ENCODE measurements around the gene SLC34A3.

The SLC34A3 gene

DNA sequence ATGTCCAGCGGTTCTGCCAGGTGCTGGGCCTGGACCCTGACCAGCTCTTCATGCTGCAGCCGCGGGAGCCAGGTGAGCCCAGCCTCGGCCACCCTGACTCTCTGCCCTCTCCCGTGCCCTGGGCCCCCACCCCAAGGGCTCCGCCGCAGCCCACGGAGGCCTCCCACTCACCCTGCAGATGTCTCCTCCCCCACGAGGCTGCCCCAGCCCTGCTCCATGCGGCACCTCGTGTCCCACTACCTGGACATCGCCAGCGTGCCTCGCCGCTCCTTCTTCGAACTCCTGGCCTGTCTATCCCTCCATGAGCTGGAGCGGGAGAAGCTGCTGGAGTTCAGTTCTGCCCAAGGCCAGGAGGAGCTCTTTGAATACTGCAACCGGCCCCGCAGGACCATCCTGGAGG lies 16.1 kb upstream of the SLC34A3 start:
- H3K4me2 ChIP-seq, result no peak overlapping the region

GRCh38 chr9:137215196-137215986 lies 15.3 kb upstream of the SLC34A3 start:
- TF ChIP-seq CTCF (conservative IDR thresholded peaks at IDR 0.05; ENCODE audit: low read depth, low read length), result no peak
- Histone ChIP-seq H3K4me1 (ENCODE audit: low read depth, poor library complexity, severe bottlenecking) (no peaks in the 10 kb centered on the region), H3K79me2 (ENCODE audit: insufficient read depth, low read depth) (no peaks in the 10 kb centered on the region), H3K4me2 (no peak overlapping the region), H3K27ac (no peak overlapping the region), H3K9ac (no peak overlapping the region), H3K36me3 (ENCODE audit: insufficient read depth) (no peaks in the 10 kb centered on the region), H2AFZ (ENCODE audit: low read depth) (no peak overlapping the region), H3K27me3 (ENCODE audit: insufficient read depth, low read depth) (no peaks in the 10 kb centered on the region), H4K20me1 (ENCODE audit: insufficient read depth) (no peaks in the 10 kb centered on the region), H3K4me3 (IDR thresholded peaks at IDR 0.05; ENCODE audit: insufficient read depth, low read depth, low read length) (no peak overlapping the region)

More for the DNA sequence above, 16.1 kb upstream of the SLC34A3 start:
- no peak for TF ChIP-seq CTCF (conservative IDR thresholded peaks at IDR 0.05; ENCODE audit: low read depth, low read length)
- no peak overlapping the region for H2AFZ ChIP-seq (ENCODE audit: low read depth)
- H3K27ac ChIP-seq, result no peak overlapping the region
- no peaks in the 10 kb centered on the region for H3K27me3 ChIP-seq (ENCODE audit: insufficient read depth, low read depth)
- no peaks in the 10 kb centered on the region for H3K4me1 ChIP-seq (ENCODE audit: low read depth, poor library complexity, severe bottlenecking)
- H3K36me3 ChIP-seq (ENCODE audit: insufficient read depth), result no peaks in the 10 kb centered on the region
- H3K79me2 ChIP-seq (ENCODE audit: insufficient read depth, low read depth), result no peaks in the 10 kb centered on the region
- H3K4me3 ChIP-seq (IDR thresholded peaks at IDR 0.05; ENCODE audit: insufficient read depth, low read depth, low read length), result no peak overlapping the region
- no peaks in the 10 kb centered on the region for H4K20me1 ChIP-seq (ENCODE audit: insufficient read depth)
- no peak overlapping the region for H3K9ac ChIP-seq

- H4K20me1 ChIP-seq (ENCODE audit: insufficient read depth), result no peaks in the 10 kb centered on the region
- no peaks in the 10 kb centered on the region for H3K79me2 ChIP-seq (ENCODE audit: insufficient read depth, low read depth)
- no peak overlapping the region for H3K4me2 ChIP-seq
- no peak for TF ChIP-seq CTCF (conservative IDR thresholded peaks at IDR 0.05; ENCODE audit: low read depth, low read length)
- no peaks in the 10 kb centered on the region for H3K4me1 ChIP-seq (ENCODE audit: low read depth, poor library complexity, severe bottlenecking)
- H3K36me3 ChIP-seq (ENCODE audit: insufficient read depth), result no peaks in the 10 kb centered on the region
- no peak overlapping the region for H3K4me3 ChIP-seq (IDR thresholded peaks at IDR 0.05; ENCODE audit: insufficient read depth, low read depth, low read length)
- no peak overlapping the region for H3K27ac ChIP-seq
- H2AFZ ChIP-seq (ENCODE audit: low read depth), result no peak overlapping the region
- H3K27me3 ChIP-seq (ENCODE audit: insufficient read depth, low read depth), result no peaks in the 10 kb centered on the region
- no peak overlapping the region for H3K9ac ChIP-seq
Measured at GRCh38 chr9:137216188-137216965, 14.3 kb upstream of the SLC34A3 start.

DNA sequence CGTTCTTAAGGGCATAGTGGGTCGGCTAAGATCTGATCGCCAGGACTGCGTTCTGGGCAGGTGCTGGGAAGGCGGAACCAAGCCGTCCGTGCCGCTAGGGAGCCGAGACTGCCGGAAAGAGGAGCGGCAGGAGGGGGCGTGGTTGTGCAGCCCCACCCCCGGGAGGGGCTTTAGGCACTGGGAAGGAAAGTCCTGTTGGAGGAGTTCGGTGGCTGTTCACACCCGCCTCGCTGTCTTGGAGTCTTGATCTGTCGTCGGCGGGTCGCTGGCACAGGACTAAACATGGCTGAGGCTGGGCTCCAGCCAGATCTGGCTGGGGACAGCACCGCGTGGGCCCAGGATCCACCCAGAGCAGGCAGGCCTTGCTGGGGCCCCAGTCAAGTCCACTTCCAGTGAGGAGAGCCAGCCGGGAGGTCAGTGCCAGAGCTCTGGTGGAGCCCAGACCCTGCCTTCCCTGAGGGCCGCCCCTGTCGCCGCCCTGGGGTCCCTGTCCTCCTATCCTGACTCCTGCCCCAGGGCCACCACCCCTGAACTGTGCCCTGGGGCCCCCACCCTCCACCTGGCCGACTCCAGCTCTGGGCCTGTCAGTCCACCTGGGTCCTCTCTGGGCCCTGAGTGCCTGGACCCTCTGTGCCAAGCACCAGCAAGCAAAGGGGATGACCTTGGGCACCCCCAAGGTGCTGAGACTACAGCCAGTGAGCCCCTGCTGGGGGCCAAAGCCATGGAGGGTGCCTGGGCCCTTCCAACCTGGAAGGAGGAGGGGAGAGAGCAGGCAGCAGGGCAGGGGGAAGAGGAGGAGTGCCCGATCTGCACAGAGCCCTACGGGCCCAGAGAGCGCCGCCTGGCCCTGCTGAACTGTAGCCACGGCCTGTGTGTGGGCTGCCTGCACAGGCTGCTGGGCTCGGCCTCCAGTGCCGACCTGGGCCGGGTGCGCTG lies 13.2 kb upstream of the SLC34A3 start:
- H3K27ac ChIP-seq, result no peak overlapping the region
- no peak overlapping the region for H3K9ac ChIP-seq
- H3K4me2 ChIP-seq, result no peak overlapping the region
- H3K27me3 ChIP-seq (ENCODE audit: insufficient read depth, low read depth), result no peaks in the 10 kb centered on the region
- H3K4me3 ChIP-seq (IDR thresholded peaks at IDR 0.05; ENCODE audit: insufficient read depth, low read depth, low read length), result no peak overlapping the region
- no peak overlapping the region for H2AFZ ChIP-seq (ENCODE audit: low read depth)
- H3K36me3 ChIP-seq (ENCODE audit: insufficient read depth), result no peaks in the 10 kb centered on the region
- TF ChIP-seq CTCF (conservative IDR thresholded peaks at IDR 0.05; ENCODE audit: low read depth, low read length), result no peak
- no peaks in the 10 kb centered on the region for H3K79me2 ChIP-seq (ENCODE audit: insufficient read depth, low read depth)
- H3K4me1 ChIP-seq (ENCODE audit: low read depth, poor library complexity, severe bottlenecking), result no peaks in the 10 kb centered on the region
- H4K20me1 ChIP-seq (ENCODE audit: insufficient read depth), result no peaks in the 10 kb centered on the region
